ENCODE measurements around the gene RXRG. TPM values are rescaled to one million over a fixed set of nuclear protein-coding genes. Genes with fewer than 3 reads are reported as not detected.

The RXRG gene
- total RNA-seq, 1 experiment from 2014 or later, result not detected

GRCh38 chr1:165436994-165437393 is 7.9 kb downstream of the RXRG start:
- no peaks in the 10 kb centered on the region for H3K9me3 Mint-ChIP-seq
- H3K27ac Mint-ChIP-seq, result no peak overlapping the region
- Histone ChIP-seq H2AK5ac (ENCODE audit: insufficient read length, low read length) (no peak overlapping the region), H3K9ac (ENCODE audit: extremely low read depth, insufficient read length, low read length) (no peak overlapping the region), H2BK15ac (ENCODE audit: low read depth, low read length) (no peak overlapping the region), H2BK120ac (ENCODE audit: low read depth, low read length, poor library complexity, severe bottlenecking) (no peak overlapping the region), H3K56ac (ENCODE audit: insufficient read length, low read depth, low read length) (no peak overlapping the region), H3K79me1 (ENCODE audit: insufficient read depth, low read depth, low read length, poor library complexity, severe bottlenecking) (no peaks in the 10 kb centered on the region), H3K9me3 (ENCODE audit: control insufficient read depth, low read depth, low read length) (no peaks in the 10 kb centered on the region), H4K5ac (ENCODE audit: insufficient read length, low read depth, low read length) (no peak overlapping the region), H2BK12ac (ENCODE audit: insufficient read length, low read depth, low read length) (no peak overlapping the region), H2BK20ac (ENCODE audit: low read depth, low read length, poor library complexity, severe bottlenecking) (no peak overlapping the region), H3T11ph (ENCODE audit: low read length) (no peak overlapping the region), H3K27me3 (ENCODE audit: insufficient read depth, low read length) (peaks cover 9% of the 10 kb centered on the region; the same call in 1 of the 2 replicates), H3K23ac (ENCODE audit: insufficient read length, low read depth, low read length) (no peak overlapping the region), H3K14ac (ENCODE audit: insufficient read depth, low read length) (no peak overlapping the region), H3K4me2 (ENCODE audit: insufficient read depth, insufficient read length, low read length) (no peak overlapping the region), H4K91ac (ENCODE audit: insufficient read length, low read depth, low read length) (no peak overlapping the region), H2AFZ (ENCODE audit: low read length) (no peak overlapping the region), H3K4ac (ENCODE audit: low read depth, low read length) (no peak overlapping the region), H4K8ac (replicated peaks; ENCODE audit: insufficient read length, low read depth, low read length) (no peak overlapping the region), H4K20me1 (ENCODE audit: control insufficient read depth, insufficient read depth, insufficient read length) (no peaks in the 10 kb centered on the region), H3K79me2 (ENCODE audit: insufficient read depth, low read length) (no peaks in the 10 kb centered on the region), H2BK5ac (ENCODE audit: insufficient read length, low read length) (no peak overlapping the region), H3K4me1 (ENCODE audit: insufficient read depth, low read length) (no peaks in the 10 kb centered on the region), H3K18ac (ENCODE audit: insufficient read length, low read depth, low read length) (no peak overlapping the region), H3K23me2 (ENCODE audit: insufficient read length, low read depth, low read length, poor library complexity, severe bottlenecking) (no peaks in the 10 kb centered on the region), H3K27ac (ENCODE audit: insufficient read length, low read depth, low read length) (no peak overlapping the region)
- H3K36me3 Mint-ChIP-seq (ENCODE audit: insufficient read depth in 1 of 3, low read depth in 3 of 3), result no peaks in the 10 kb centered on the region
- TF ChIP-seq CTCF (conservative IDR thresholded peaks at IDR 0.05), result no peak
- DNase-seq, result no peak
- no CpG with 5 or more reads among the region's 2 CpGs for WGBS (ENCODE audit: extremely low coverage, insufficient read length, low lambda C conversion rate)
- peaks cover 2 to 12% of the 10 kb centered on the region in 2 experiments; a peak in 3 of 4 replicates for H3K4me1 Mint-ChIP-seq
- peaks cover 21% of the 10 kb centered on the region for H3K27me3 Mint-ChIP-seq (ENCODE audit: low read depth)
- no peak overlapping the region for H3K4me3 Mint-ChIP-seq

All from H9 (cell line).